SKM-1 treated with dmso at 0.1 percent for 144 hours (cell line): Measurements from ENCODE around the gene MAN2A1.

Experiments
- DNase-seq: peaks from one replicate; lab custom pipeline; 2025; ENCODE audit not compliant: unreplicated experiment; lab: John Stamatoyannopoulos, UW

The MAN2A1 gene

GRCh38 chr5:109704282-109704952, 14.7 kb downstream of the MAN2A1 start:
- DNase-seq, result no peak

- DNase-seq, result no peak
These were observed 15.9 kb downstream of the MAN2A1 start for GRCh38 chr5:109705596-109705995.

- no peak for DNase-seq
These were observed 16.4 kb downstream of the MAN2A1 start for GRCh38 chr5:109706095-109706494.

GRCh38 chr5:109707531-109707930, 17.8 kb downstream of the MAN2A1 start:
- no peak for DNase-seq

GRCh38 chr5:109708813-109709212, 19.1 kb downstream of the MAN2A1 start:
- no peak for DNase-seq

GRCh38 chr5:109709225-109709624, 19.5 kb downstream of the MAN2A1 start:
- no peak for DNase-seq

- no peak for DNase-seq
These were observed 21.9 kb downstream of the MAN2A1 start for GRCh38 chr5:109711673-109712072.

GRCh38 chr5:109713453-109713852, 23.7 kb downstream of the MAN2A1 start:
- no peak for DNase-seq

GRCh38 chr5:109714592-109714991, 24.9 kb downstream of the MAN2A1 start:
- DNase-seq, result no peak

- no peak for DNase-seq
These were observed 28.5 kb downstream of the MAN2A1 start for GRCh38 chr5:109718216-109718615.

- DNase-seq, result no peak
These were observed 28.9 kb downstream of the MAN2A1 start for GRCh38 chr5:109718632-109719031.

- DNase-seq, result no peak
These were observed 30.3 kb downstream of the MAN2A1 start for GRCh38 chr5:109719978-109720377.

- DNase-seq, result no peak
These were observed 32.0 kb downstream of the MAN2A1 start for GRCh38 chr5:109721741-109722140.

GRCh38 chr5:109723606-109724005, 33.9 kb downstream of the MAN2A1 start:
- no peak for DNase-seq

GRCh38 chr5:109725135-109725534, 35.4 kb downstream of the MAN2A1 start:
- no peak for DNase-seq

- DNase-seq, result no peak
These were observed 50.3 kb downstream of the MAN2A1 start for GRCh38 chr5:109739741-109740728.

GRCh38 chr5:109740966-109741365, 51.2 kb downstream of the MAN2A1 start:
- no peak for DNase-seq

- no peak for DNase-seq
These were observed 51.7 kb downstream of the MAN2A1 start for GRCh38 chr5:109741390-109741789.

GRCh38 chr5:109743041-109743531, 53.4 kb downstream of the MAN2A1 start:
- peak; percentile 18 for DNase-seq

GRCh38 chr5:109743770-109744212, 54.1 kb downstream of the MAN2A1 start:
- no peak for DNase-seq

- no peak for DNase-seq
These were observed 54.5 kb downstream of the MAN2A1 start for GRCh38 chr5:109744261-109744660.

- no peak for DNase-seq
These were observed 58.8 kb downstream of the MAN2A1 start for GRCh38 chr5:109748546-109748945.
